Nephron (organoid): ENCODE results near the gene GRXCR2.

Experiments
- H3K27ac Mint-ChIP-seq, 3 experiments: 2 replicates each; pipeline ENCODE4 v1.8.0; 2020; ENCODE audit warnings: mixed read lengths in 3 of 3, mild to moderate bottlenecking in 2 of 3, moderate library complexity in 1 of 3
- H3K27me3 Mint-ChIP-seq: 2 replicates; pipeline ENCODE4 v1.8.0; 2021; ENCODE audit warnings: low read depth, mild to moderate bottlenecking, moderate library complexity, mixed read lengths
- H3K36me3 Mint-ChIP-seq: 2 replicates; pipeline ENCODE4 v1.8.0; 2020; ENCODE audit warnings: low read depth, mixed read lengths
- H3K4me1 Mint-ChIP-seq: 2 replicates; pipeline ENCODE4 v1.8.0; 2020; ENCODE audit warnings: mixed read lengths
- H3K4me3 Mint-ChIP-seq, 3 experiments: 2 replicates each; pipeline ENCODE4 v1.8.0; 2020; ENCODE audit warnings: mild to moderate bottlenecking in 3 of 3, mixed read lengths in 3 of 3, moderate library complexity in 2 of 3
- H3K9me3 Mint-ChIP-seq: 2 replicates; pipeline ENCODE4 v1.8.0; 2020; ENCODE audit warnings: mixed read lengths
- CTCF ChIP-seq, 3 experiments: fragments of 200-600 bp; sonication (generic); IDR thresholded peaks; one replicate each; pipeline ENCODE4 v1.5.0; 2021; ENCODE audit warnings: antibody characterized with exemption in 3 of 3; ENCODE audit not compliant: unreplicated experiment in 3 of 3

The GRXCR2 gene

GRCh38 chr5:145859453-145859852 lies 13.4 kb downstream of the GRXCR2 start:
- peaks cover 33% of the 10 kb centered on the region for H3K4me1 Mint-ChIP-seq
- H3K27me3 Mint-ChIP-seq: no peaks in the 10 kb centered on the region
- TF ChIP-seq CTCF (IDR thresholded peaks at IDR 0.05; ENCODE audit: unreplicated experiment in 3 of 3): no peak

GRCh38 chr5:145858959-145859358 lies 13.9 kb downstream of the GRXCR2 start:
- no peak for TF ChIP-seq CTCF (IDR thresholded peaks at IDR 0.05; ENCODE audit: unreplicated experiment in 3 of 3)
- Mint-ChIP-seq H3K9me3 (no peaks in the 10 kb centered on the region), H3K27me3 (no peaks in the 10 kb centered on the region), H3K4me3 (no peak overlapping the region), H3K36me3 (no peaks in the 10 kb centered on the region), H3K27ac (peak overlapping the region; percentile 49 to 74 (median 56)), H3K4me1 (peaks cover 33% of the 10 kb centered on the region)

More at GRCh38 chr5:145859453-145859852, 13.4 kb downstream of the GRXCR2 start:
- Mint-ChIP-seq H3K27ac (peak overlapping the region; percentile 49 to 74 (median 56)), H3K36me3 (no peaks in the 10 kb centered on the region), H3K4me3 (peak overlapping the region in 1 of 3 experiments; percentile 6), H3K9me3 (no peaks in the 10 kb centered on the region)

GRCh38 chr5:145856285-145856818 lies 16.5 kb downstream of the GRXCR2 start:
- Mint-ChIP-seq H3K9me3 (no peaks in the 10 kb centered on the region), H3K4me1 (peaks cover 33% of the 10 kb centered on the region), H3K27ac (peak overlapping the region; percentile 91 to 98 (median 94)), H3K4me3 (peak overlapping the region; percentile 77 to 81 (median 81)), H3K36me3 (no peaks in the 10 kb centered on the region), H3K27me3 (no peaks in the 10 kb centered on the region)
- TF ChIP-seq CTCF (IDR thresholded peaks at IDR 0.05; ENCODE audit: unreplicated experiment in 3 of 3): peak in 1 of 3 experiments; percentile 12

GRCh38 chr5:145855763-145856267 lies 17.0 kb downstream of the GRXCR2 start:
- no peaks in the 10 kb centered on the region for H3K27me3 Mint-ChIP-seq
- TF ChIP-seq CTCF (IDR thresholded peaks at IDR 0.05; ENCODE audit: unreplicated experiment in 3 of 3): no peak
- peaks cover 33% of the 10 kb centered on the region for H3K4me1 Mint-ChIP-seq
- H3K36me3 Mint-ChIP-seq: no peaks in the 10 kb centered on the region
- peak overlapping the region; percentile 77 to 81 (median 81) for H3K4me3 Mint-ChIP-seq
- H3K27ac Mint-ChIP-seq: peak overlapping the region; percentile 91 to 98 (median 94)
- H3K9me3 Mint-ChIP-seq: no peaks in the 10 kb centered on the region

- Mint-ChIP-seq H3K4me1 (peaks cover 27% of the 10 kb centered on the region), H3K27ac (peak overlapping the region; percentile 35 to 76 (median 50)), H3K36me3 (no peaks in the 10 kb centered on the region), H3K9me3 (no peaks in the 10 kb centered on the region), H3K27me3 (no peaks in the 10 kb centered on the region), H3K4me3 (peak overlapping the region in 1 of 3 experiments; percentile 9)
- TF ChIP-seq CTCF (IDR thresholded peaks at IDR 0.05; ENCODE audit: unreplicated experiment in 3 of 3): no peak
These were observed 18.1 kb downstream of the GRXCR2 start for GRCh38 chr5:145854651-145855258.
